ENCODE results near the gene OR5K2.

DNA sequence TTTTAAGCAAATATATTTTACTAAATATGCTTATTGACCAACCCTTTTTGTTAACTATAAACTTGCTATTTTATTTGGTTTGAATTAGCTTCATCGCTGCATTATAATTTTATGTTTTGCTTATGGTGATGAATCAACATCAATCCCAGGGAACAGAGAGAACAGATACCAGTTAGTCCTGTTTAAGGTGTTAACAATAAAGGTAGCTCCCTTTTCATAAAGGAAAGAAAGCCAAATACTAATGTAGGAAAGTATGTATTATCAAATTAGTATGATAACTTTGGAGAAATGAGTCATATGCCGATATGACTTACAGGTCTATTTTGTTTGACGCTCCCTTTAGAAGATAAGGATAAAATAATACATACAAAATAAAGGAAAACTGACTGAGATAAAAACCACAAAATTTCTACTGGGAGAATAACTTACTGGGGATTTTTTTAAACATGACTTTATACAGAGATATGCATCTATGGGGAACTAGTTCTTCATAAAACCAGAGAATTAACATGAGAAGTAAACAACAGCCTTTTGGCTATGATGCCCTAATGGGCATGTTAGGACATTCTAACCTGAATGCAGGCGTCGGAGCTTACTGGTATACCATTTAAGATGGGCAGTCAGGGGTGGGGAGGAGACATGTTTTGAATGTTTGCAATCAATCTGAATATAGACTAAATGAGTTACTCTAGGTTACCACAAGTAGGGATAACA lies 4.5 kb downstream of the OR5K2 start:
- no peak for TF ChIP-seq CTCF (IDR thresholded peaks at IDR 0.05)
- TF ChIP-seq POLR2A (IDR thresholded peaks at IDR 0.05) = no peak
- no peak for TF ChIP-seq EP300 (IDR thresholded peaks at IDR 0.05)
